GM12872 (cell line): Measurements from ENCODE around the gene IL3RA.

Experiments used
- CTCF ChIP-seq: IDR thresholded peaks from 3 replicates; pipeline ENCODE4 v1.5.1; 2011; ENCODE audit warnings: low read depth, mild to moderate bottlenecking, low read length, moderate library complexity; ENCODE audit not compliant: insufficient read depth

Gene IL3RA

GRCh38 chrX:1401611-1402430 lies 65.2 kb downstream of the IL3RA start:
- TF ChIP-seq CTCF = no peak

GRCh38 chrX:1403228-1403627 lies 66.6 kb downstream of the IL3RA start:
- no peak for TF ChIP-seq CTCF

GRCh38 chrX:1407035-1407434 lies 70.5 kb downstream of the IL3RA start:
- TF ChIP-seq CTCF = no peak

GRCh38 chrX:1411326-1411725 lies 74.7 kb downstream of the IL3RA start:
- TF ChIP-seq CTCF = no peak

- TF ChIP-seq CTCF = no peak
Observed at GRCh38 chrX:1412551-1413161, 76.1 kb downstream of the IL3RA start.

GRCh38 chrX:1416327-1416784 lies 79.8 kb downstream of the IL3RA start:
- no peak for TF ChIP-seq CTCF

- TF ChIP-seq CTCF = no peak
Observed at GRCh38 chrX:1416965-1417760, 80.6 kb downstream of the IL3RA start.
